ENCODE measurements around the gene GOT1.

DNA sequence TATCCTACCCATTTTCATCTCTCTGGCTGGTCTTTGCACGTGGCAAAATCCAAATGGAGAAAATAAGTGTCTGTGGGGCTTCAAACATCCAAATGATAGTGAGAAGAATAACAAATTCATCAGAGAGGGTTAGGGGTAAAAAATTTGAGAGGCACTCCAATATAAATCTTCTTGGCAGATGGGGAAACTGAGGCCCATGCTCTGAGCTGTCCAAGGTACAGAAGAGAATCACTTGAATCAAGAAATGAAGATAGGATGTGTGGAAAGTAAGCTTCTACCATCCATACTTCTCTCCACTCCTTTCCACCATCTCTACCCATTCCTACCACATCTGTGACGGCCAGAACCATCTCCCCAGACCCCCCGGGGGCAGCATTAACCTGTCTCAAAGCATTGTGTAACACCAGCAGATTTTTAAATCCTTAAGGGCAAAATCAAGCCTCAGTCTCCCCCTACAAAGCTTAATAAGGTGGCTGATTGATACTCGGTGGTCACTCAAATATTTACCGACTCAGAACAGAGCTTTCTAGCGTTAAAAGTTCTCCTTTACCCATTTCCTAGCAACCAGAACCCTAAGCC, 818 bp downstream of the GOT1 start:
- TF ChIP-seq, protein P1, sequence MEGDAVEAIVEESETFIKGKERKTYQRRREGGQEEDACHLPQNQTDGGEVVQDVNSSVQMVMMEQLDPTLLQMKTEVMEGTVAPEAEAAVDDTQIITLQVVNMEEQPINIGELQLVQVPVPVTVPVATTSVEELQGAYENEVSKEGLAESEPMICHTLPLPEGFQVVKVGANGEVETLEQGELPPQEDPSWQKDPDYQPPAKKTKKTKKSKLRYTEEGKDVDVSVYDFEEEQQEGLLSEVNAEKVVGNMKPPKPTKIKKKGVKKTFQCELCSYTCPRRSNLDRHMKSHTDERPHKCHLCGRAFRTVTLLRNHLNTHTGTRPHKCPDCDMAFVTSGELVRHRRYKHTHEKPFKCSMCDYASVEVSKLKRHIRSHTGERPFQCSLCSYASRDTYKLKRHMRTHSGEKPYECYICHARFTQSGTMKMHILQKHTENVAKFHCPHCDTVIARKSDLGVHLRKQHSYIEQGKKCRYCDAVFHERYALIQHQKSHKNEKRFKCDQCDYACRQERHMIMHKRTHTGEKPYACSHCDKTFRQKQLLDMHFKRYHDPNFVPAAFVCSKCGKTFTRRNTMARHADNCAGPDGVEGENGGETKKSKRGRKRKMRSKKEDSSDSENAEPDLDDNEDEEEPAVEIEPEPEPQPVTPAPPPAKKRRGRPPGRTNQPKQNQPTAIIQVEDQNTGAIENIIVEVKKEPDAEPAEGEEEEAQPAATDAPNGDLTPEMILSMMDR (IDR thresholded peaks at IDR 0.05) = no peak
- TF ChIP-seq POLR2A (IDR thresholded peaks at IDR 0.05) = no peak

All from uterus (tissue), 2 donors.